ENCODE measurements around the gene SLC23A1.
A peak's percentile ranks its signal among the peaks of the same experiment; 100 is the strongest.

GRCh38 chr5:139403418-139403786 is 20.3 kb upstream of the SLC23A1 start:
- peak; percentile 98 for TF ChIP-seq ATF2 (tag by site-specific recombination; IDR thresholded peaks at IDR 0.05; ENCODE audit: low read depth)
- no peak for TF ChIP-seq KLF7 (tag by site-specific recombination; IDR thresholded peaks at IDR 0.05; ENCODE audit: borderline replicate concordance)
- TF ChIP-seq, protein P1, sequence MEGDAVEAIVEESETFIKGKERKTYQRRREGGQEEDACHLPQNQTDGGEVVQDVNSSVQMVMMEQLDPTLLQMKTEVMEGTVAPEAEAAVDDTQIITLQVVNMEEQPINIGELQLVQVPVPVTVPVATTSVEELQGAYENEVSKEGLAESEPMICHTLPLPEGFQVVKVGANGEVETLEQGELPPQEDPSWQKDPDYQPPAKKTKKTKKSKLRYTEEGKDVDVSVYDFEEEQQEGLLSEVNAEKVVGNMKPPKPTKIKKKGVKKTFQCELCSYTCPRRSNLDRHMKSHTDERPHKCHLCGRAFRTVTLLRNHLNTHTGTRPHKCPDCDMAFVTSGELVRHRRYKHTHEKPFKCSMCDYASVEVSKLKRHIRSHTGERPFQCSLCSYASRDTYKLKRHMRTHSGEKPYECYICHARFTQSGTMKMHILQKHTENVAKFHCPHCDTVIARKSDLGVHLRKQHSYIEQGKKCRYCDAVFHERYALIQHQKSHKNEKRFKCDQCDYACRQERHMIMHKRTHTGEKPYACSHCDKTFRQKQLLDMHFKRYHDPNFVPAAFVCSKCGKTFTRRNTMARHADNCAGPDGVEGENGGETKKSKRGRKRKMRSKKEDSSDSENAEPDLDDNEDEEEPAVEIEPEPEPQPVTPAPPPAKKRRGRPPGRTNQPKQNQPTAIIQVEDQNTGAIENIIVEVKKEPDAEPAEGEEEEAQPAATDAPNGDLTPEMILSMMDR (tag by site-specific recombination; IDR thresholded peaks at IDR 0.05) = no peak
- no peak for TF ChIP-seq ZNF449 (tag by site-specific recombination; IDR thresholded peaks at IDR 0.05)
- TF ChIP-seq TSHZ1 (tag by site-specific recombination; IDR thresholded peaks at IDR 0.05; ENCODE audit: borderline replicate concordance) = no peak
- peak; percentile 96 for TF ChIP-seq ZNF335 (tag by site-specific recombination; conservative IDR thresholded peaks at IDR 0.05)
- TF ChIP-seq ZNF292 (tag by site-specific recombination; IDR thresholded peaks at IDR 0.05; ENCODE audit: borderline replicate concordance, low read depth) = no peak
- no peak for TF ChIP-seq ZNF148 (tag by site-specific recombination; IDR thresholded peaks at IDR 0.05; ENCODE audit: borderline replicate concordance)
- no peak for TF ChIP-seq ZNF112 (tag by site-specific recombination; IDR thresholded peaks at IDR 0.05)
- no peak for TF ChIP-seq ZBTB11 (tag by site-specific recombination; conservative IDR thresholded peaks at IDR 0.05; ENCODE audit: low read depth)
- TF ChIP-seq ZNF239 (tag by site-specific recombination; IDR thresholded peaks at IDR 0.05) = no peak
- TF ChIP-seq ZBTB1 (tag by site-specific recombination; IDR thresholded peaks at IDR 0.05) = no peak
- TF ChIP-seq YY1 (tag by site-specific recombination; IDR thresholded peaks at IDR 0.05) = no peak
- TF ChIP-seq ZNF580 (tag by site-specific recombination; IDR thresholded peaks at IDR 0.05) = no peak
